ENCODE measurements around the gene NDUFAF2.

The NDUFAF2 gene

DNA sequence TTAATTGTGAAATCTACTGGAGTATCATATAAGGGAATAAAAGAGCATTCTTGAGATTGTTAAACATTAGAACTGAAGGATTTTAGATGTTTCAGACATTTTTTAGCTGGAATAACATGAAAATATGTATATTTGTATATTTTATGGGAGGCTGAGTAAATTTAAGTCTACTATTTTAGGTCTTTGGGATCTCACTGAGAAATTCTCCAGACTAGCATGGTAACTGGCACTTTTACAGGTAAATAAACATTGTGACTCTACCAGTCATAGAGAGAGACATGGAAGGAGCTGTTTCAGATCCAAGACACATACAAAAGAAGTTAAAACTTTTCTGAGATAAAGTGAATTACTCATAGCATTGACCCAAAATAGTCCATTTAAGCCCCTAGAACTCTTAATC is 59.4 kb downstream of the NDUFAF2 start:
- H3K27ac ChIP-seq (ENCODE audit: low read depth, low read length), result no peak overlapping the region

DNA sequence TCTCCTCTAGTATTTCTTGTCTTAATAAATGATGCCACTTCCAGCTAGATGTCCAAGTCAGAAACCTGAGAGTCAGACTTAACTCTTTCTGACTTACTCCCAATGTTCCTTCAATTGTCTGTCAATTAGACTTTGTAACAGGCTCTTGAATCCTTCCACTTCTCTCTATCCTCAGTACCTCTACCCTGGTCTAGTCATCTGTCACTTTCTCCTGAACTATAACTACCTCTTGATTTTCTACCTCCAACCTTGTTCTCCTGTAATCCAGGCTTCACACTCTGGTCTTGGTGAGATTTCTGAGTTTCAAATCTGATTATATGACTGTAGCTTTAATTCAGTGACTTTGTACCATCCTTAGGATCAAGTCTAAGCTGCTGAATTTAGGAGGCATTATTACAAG is 64.9 kb downstream of the NDUFAF2 start:
- Histone ChIP-seq H3K9me3 (ENCODE audit: control insufficient read depth in 5 of 5, low read length in 5 of 5) (no peaks in the 10 kb centered on the region), H3K9ac (ENCODE audit: low read length in 5 of 5) (no peak overlapping the region), H3K27ac (ENCODE audit: low read depth, low read length) (no peak overlapping the region), H3K27me3 (ENCODE audit: control insufficient read depth in 5 of 5, insufficient read depth in 4 of 5, low read length in 5 of 5) (no peaks in the 10 kb centered on the region), H3K36me3 (ENCODE audit: control insufficient read depth in 5 of 5, insufficient read depth in 5 of 5, low read length in 5 of 5) (no peaks in the 10 kb centered on the region), H3K4me1 (ENCODE audit: control insufficient read depth in 5 of 5, insufficient read depth in 5 of 5, low read length in 5 of 5) (no peaks in the 10 kb centered on the region), H3K4me3 (ENCODE audit: low read depth in 1 of 5, low read length in 5 of 5) (no peak overlapping the region)

More for the DNA sequence above, 59.4 kb downstream of the NDUFAF2 start:
- Histone ChIP-seq H3K36me3 (ENCODE audit: control insufficient read depth in 5 of 5, insufficient read depth in 5 of 5, low read length in 5 of 5) (no peaks in the 10 kb centered on the region), H3K4me3 (ENCODE audit: low read depth in 1 of 5, low read length in 5 of 5) (no peak overlapping the region), H3K27me3 (ENCODE audit: control insufficient read depth in 5 of 5, insufficient read depth in 4 of 5, low read length in 5 of 5) (no peaks in the 10 kb centered on the region), H3K4me1 (ENCODE audit: control insufficient read depth in 5 of 5, insufficient read depth in 5 of 5, low read length in 5 of 5) (peaks cover 0 to 4% (median 0%) of the 10 kb centered on the region in 5 donors), H3K9me3 (ENCODE audit: control insufficient read depth in 5 of 5, low read length in 5 of 5) (no peaks in the 10 kb centered on the region), H3K9ac (ENCODE audit: low read length in 5 of 5) (no peak overlapping the region)

DNA sequence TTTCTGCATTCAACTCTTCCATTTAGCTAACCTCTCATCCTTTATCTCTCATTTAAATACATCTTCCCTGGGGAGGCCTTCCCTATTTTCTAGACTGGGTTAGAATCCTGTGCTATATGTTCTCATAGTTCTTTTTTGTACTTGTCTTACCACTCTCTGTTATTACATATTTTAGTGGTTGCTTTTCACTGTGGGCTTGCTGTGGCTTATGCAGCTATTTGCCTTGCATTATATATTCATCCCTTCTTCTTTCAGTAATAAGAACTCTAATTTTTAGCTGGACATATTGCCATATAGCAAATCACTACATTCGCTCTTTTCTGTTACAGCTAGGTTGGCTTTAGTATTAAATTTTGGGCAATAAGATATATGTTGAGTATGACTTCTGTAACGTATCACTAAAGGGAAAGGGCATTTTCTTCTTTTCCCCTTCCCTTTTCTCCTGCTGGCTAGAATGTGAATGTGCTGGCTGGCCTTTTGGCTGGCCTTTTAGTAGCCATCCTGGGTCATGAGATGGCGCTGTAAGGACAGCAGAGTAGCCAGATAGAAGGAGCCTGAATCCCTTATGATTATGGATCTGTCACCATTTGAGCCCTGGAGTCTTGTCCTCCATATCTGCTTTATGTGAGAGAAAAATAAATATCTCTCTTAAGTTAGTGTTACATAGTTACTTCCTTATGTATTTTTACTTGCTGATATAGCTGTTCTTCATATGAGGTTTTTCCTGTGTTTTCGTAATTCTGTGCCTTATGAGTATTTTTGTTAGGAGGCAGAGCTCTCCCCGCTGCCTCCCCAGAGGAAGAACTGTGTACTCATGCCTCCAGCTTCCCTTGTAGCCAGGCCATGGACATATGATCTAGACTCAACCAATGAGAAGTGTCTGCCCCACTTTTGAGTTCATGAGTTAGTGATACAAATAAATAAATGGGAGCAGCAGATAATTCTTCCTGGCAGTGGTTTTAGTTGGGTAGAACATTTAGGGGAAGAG is 65.8 kb downstream of the NDUFAF2 start:
- Histone ChIP-seq H3K4me1 (ENCODE audit: control insufficient read depth in 5 of 5, insufficient read depth in 5 of 5, low read length in 5 of 5) (no peaks in the 10 kb centered on the region), H3K9me3 (ENCODE audit: control insufficient read depth in 5 of 5, low read length in 5 of 5) (no peaks in the 10 kb centered on the region), H3K4me3 (ENCODE audit: low read depth in 1 of 5, low read length in 5 of 5) (no peak overlapping the region), H3K36me3 (ENCODE audit: control insufficient read depth in 5 of 5, insufficient read depth in 5 of 5, low read length in 5 of 5) (no peaks in the 10 kb centered on the region), H3K27me3 (ENCODE audit: control insufficient read depth in 5 of 5, insufficient read depth in 4 of 5, low read length in 5 of 5) (no peaks in the 10 kb centered on the region), H3K9ac (ENCODE audit: low read length in 5 of 5) (no peak overlapping the region), H3K27ac (ENCODE audit: low read depth, low read length) (no peak overlapping the region)

DNA sequence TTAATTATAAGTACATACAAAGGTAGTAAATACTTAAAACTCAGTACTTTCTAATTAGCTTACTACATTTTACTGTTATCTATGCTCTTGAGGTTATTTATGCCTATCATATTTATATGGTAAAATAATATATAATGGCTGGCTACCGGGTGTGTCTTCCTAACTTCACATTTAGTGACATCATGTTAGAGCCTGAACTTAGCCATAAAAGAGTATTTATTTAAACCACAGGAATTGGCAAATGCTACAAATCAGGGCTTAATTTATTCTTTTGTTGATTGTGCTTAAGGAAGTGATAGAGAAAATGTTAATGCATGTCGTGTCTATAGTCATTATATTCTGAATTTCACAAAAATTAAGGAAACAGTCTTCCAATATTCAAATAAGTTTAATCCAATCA is 73.1 kb downstream of the NDUFAF2 start:
- no peaks in the 10 kb centered on the region for H3K27me3 ChIP-seq (ENCODE audit: control insufficient read depth in 5 of 5, insufficient read depth in 4 of 5, low read length in 5 of 5)
- H3K9me3 ChIP-seq (ENCODE audit: control insufficient read depth in 5 of 5, low read length in 5 of 5), result no peaks in the 10 kb centered on the region
- no peak overlapping the region for H3K4me3 ChIP-seq (ENCODE audit: low read depth in 1 of 5, low read length in 5 of 5)
- H3K27ac ChIP-seq (ENCODE audit: low read depth, low read length), result no peak overlapping the region
- no peaks in the 10 kb centered on the region for H3K36me3 ChIP-seq (ENCODE audit: control insufficient read depth in 5 of 5, insufficient read depth in 5 of 5, low read length in 5 of 5)
- no peak overlapping the region for H3K9ac ChIP-seq (ENCODE audit: low read length in 5 of 5)
- peaks cover 0 to 2% (median 0%) of the 10 kb centered on the region in 5 donors for H3K4me1 ChIP-seq (ENCODE audit: control insufficient read depth in 5 of 5, insufficient read depth in 5 of 5, low read length in 5 of 5)

DNA sequence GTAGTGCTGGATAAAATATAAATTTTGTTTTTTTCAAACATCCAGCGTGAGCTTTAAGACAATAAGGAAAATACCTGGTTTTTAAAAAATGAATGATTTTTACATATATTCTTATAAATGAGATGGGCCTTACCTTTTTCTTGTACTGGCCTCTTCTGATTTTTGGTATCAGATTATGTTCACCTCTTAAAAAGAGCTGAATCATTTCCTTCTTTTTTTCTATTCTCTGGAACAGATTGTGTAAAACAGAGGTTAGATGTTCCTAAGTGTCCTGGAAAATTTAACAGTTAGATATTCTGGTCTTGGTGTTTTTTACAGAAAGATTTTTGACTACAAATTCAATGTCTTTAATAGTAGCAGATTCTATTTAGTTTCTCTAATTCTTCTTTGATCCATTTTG is 74.6 kb downstream of the NDUFAF2 start:
- Histone ChIP-seq H3K27me3 (ENCODE audit: control insufficient read depth in 5 of 5, insufficient read depth in 4 of 5, low read length in 5 of 5) (no peaks in the 10 kb centered on the region), H3K36me3 (ENCODE audit: control insufficient read depth in 5 of 5, insufficient read depth in 5 of 5, low read length in 5 of 5) (no peaks in the 10 kb centered on the region), H3K27ac (ENCODE audit: low read depth, low read length) (no peak overlapping the region), H3K4me1 (ENCODE audit: control insufficient read depth in 5 of 5, insufficient read depth in 5 of 5, low read length in 5 of 5) (peaks cover 0 to 2% (median 0%) of the 10 kb centered on the region in 5 donors), H3K9ac (ENCODE audit: low read length in 5 of 5) (no peak overlapping the region), H3K9me3 (ENCODE audit: control insufficient read depth in 5 of 5, low read length in 5 of 5) (no peaks in the 10 kb centered on the region), H3K4me3 (ENCODE audit: low read depth in 1 of 5, low read length in 5 of 5) (no peak overlapping the region)

DNA sequence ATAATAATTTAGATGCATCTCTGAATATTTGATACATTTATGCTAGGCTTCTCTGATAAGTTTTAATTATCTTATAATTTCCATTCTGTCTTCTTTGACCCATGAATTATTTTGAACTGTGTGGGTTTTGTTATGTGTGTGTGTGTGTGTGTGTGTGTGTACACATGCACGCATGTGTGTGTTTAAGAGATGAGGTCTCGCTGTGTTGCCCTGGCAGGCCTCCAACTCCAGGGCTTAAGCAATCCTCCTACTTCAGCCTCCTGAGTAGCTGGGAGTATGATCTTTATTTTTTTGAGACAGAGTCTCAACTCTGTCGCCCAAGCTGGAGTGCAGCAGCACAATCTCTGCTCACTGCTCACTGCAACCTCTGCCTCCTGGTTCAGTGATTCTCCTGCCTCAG is 75.4 kb downstream of the NDUFAF2 start:
- Histone ChIP-seq H3K36me3 (ENCODE audit: control insufficient read depth in 5 of 5, insufficient read depth in 5 of 5, low read length in 5 of 5) (no peaks in the 10 kb centered on the region), H3K4me3 (ENCODE audit: low read depth in 1 of 5, low read length in 5 of 5) (no peak overlapping the region), H3K27me3 (ENCODE audit: control insufficient read depth in 5 of 5, insufficient read depth in 4 of 5, low read length in 5 of 5) (no peaks in the 10 kb centered on the region), H3K9ac (ENCODE audit: low read length in 5 of 5) (no peak overlapping the region), H3K9me3 (ENCODE audit: control insufficient read depth in 5 of 5, low read length in 5 of 5) (no peaks in the 10 kb centered on the region), H3K27ac (ENCODE audit: low read depth, low read length) (no peak overlapping the region), H3K4me1 (ENCODE audit: control insufficient read depth in 5 of 5, insufficient read depth in 5 of 5, low read length in 5 of 5) (peaks cover 0 to 4% (median 0%) of the 10 kb centered on the region in 5 donors)

DNA sequence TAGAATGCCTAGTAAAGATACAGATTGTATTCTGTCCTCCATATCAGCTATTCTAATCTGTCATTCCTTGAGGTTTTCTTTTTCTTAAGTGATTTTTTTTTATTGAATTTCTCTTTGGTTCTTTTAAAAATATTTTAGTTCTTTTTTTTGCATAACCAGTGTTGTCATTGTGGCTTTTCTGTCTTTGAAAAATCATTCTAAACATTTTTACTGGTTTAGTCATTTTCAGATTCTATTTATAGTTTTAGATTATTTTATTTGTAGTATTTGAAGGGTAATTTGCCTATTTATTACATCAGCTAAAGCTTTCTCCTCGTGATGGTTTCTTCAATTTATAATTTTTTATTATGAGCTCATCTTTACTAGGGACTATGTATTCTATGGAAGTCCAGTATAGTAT is 78.1 kb downstream of the NDUFAF2 start:
- no peaks in the 10 kb centered on the region for H3K27me3 ChIP-seq (ENCODE audit: control insufficient read depth in 5 of 5, insufficient read depth in 4 of 5, low read length in 5 of 5)
- no peaks in the 10 kb centered on the region for H3K9me3 ChIP-seq (ENCODE audit: control insufficient read depth in 5 of 5, low read length in 5 of 5)
- H3K36me3 ChIP-seq (ENCODE audit: control insufficient read depth in 5 of 5, insufficient read depth in 5 of 5, low read length in 5 of 5), result no peaks in the 10 kb centered on the region
- H3K4me1 ChIP-seq (ENCODE audit: control insufficient read depth in 5 of 5, insufficient read depth in 5 of 5, low read length in 5 of 5), result peaks cover 0 to 4% (median 0%) of the 10 kb centered on the region in 5 donors
- H3K27ac ChIP-seq (ENCODE audit: low read depth, low read length), result no peak overlapping the region
- H3K9ac ChIP-seq (ENCODE audit: low read length in 5 of 5), result no peak overlapping the region
- H3K4me3 ChIP-seq (ENCODE audit: low read depth in 1 of 5, low read length in 5 of 5), result no peak overlapping the region

DNA sequence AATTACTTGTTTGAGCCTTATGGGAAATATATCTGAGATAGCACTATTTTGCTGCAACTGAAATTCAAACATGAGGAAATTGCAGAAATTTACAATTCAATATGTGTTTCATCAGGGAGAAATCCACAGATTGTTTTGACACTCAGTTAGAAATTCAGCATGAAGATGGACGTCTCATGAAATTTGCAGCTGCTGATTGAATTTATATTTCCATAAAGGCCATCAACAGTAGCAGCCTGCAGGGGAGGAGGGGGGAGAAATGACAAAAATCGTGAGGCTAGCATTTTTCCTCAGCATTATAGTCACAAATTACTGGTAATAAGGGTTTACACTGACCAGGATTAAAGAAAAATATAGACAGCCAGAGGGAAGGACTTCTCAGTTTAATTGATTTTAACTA is 81.0 kb downstream of the NDUFAF2 start:
- H3K36me3 ChIP-seq (ENCODE audit: control insufficient read depth in 5 of 5, insufficient read depth in 5 of 5, low read length in 5 of 5), result no peaks in the 10 kb centered on the region
- no peak overlapping the region for H3K4me3 ChIP-seq (ENCODE audit: low read depth in 1 of 5, low read length in 5 of 5)
- no peak overlapping the region for H3K27ac ChIP-seq (ENCODE audit: low read depth, low read length)
- peaks cover 0 to 4% (median 0%) of the 10 kb centered on the region in 5 donors for H3K4me1 ChIP-seq (ENCODE audit: control insufficient read depth in 5 of 5, insufficient read depth in 5 of 5, low read length in 5 of 5)
- H3K9me3 ChIP-seq (ENCODE audit: control insufficient read depth in 5 of 5, low read length in 5 of 5), result no peaks in the 10 kb centered on the region
- no peak overlapping the region for H3K9ac ChIP-seq (ENCODE audit: low read length in 5 of 5)
- no peaks in the 10 kb centered on the region for H3K27me3 ChIP-seq (ENCODE audit: control insufficient read depth in 5 of 5, insufficient read depth in 4 of 5, low read length in 5 of 5)

DNA sequence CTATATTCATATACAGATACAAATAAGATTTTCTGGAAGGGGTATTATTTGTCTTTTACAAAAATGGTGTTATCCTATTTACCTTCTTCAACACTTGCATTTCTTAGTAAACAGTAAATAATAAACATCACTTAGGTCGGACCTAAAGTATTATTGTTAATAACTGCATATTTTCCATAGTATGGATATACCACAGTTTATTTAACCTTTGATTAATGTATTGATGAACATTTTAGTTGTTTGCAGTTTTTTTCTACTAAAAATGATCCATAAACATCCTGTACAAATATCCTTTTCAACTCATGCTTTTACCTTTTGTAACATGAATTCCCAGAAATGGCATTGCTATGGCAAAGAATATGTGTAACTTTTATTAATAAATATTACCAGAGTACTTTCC is 83.4 kb downstream of the NDUFAF2 start:
- H3K4me3 ChIP-seq (ENCODE audit: low read depth in 1 of 5, low read length in 5 of 5), result no peak overlapping the region

DNA sequence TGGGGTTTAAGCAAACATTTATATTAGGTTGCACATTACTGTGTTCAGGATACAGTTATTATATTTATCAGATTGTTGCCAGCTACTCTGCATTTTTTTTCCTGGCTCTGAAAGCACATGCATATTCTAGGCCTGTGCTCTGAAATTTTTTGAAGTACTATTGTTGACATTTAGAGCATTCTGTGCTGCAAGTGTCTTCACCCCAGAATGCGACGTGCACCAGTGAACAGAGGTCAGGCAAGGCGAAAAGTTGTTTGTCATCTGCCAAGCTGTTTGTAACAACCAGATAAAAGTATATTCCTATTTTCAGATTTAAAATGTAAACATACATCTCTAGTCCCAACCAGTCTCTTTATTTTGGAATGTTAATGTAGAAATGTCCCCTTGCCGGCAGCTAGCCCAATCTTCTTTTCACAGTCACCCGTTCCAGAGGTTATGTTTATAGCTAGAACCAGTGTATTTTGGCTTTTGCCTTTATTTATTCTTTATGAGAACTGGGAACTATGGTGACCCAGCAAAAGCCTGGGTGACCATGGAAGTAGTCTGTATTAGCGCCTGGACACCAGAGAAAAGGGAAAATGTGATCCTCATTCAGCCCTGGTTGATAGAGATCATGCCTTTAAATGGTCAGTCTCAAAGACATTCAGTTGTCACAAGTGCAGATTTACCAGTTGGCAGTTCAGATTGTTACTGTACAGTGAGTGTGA is 84.6 kb downstream of the NDUFAF2 start:
- Histone ChIP-seq H3K36me3 (ENCODE audit: control insufficient read depth in 5 of 5, insufficient read depth in 5 of 5, low read length in 5 of 5) (no peaks in the 10 kb centered on the region), H3K27me3 (ENCODE audit: control insufficient read depth in 5 of 5, insufficient read depth in 4 of 5, low read length in 5 of 5) (no peaks in the 10 kb centered on the region), H3K4me1 (ENCODE audit: control insufficient read depth in 5 of 5, insufficient read depth in 5 of 5, low read length in 5 of 5) (peaks cover 0 to 2% (median 0%) of the 10 kb centered on the region in 5 donors), H3K27ac (ENCODE audit: low read depth, low read length) (no peak overlapping the region), H3K4me3 (ENCODE audit: low read depth in 1 of 5, low read length in 5 of 5) (no peak overlapping the region), H3K9ac (ENCODE audit: low read length in 5 of 5) (no peak overlapping the region), H3K9me3 (ENCODE audit: control insufficient read depth in 5 of 5, low read length in 5 of 5) (no peaks in the 10 kb centered on the region)

More for the DNA sequence above, 83.4 kb downstream of the NDUFAF2 start:
- H3K4me1 ChIP-seq (ENCODE audit: control insufficient read depth in 5 of 5, insufficient read depth in 5 of 5, low read length in 5 of 5), result peaks cover 0 to 2% (median 0%) of the 10 kb centered on the region in 5 donors
- H3K27me3 ChIP-seq (ENCODE audit: control insufficient read depth in 5 of 5, insufficient read depth in 4 of 5, low read length in 5 of 5), result no peaks in the 10 kb centered on the region
- no peaks in the 10 kb centered on the region for H3K9me3 ChIP-seq (ENCODE audit: control insufficient read depth in 5 of 5, low read length in 5 of 5)
- no peak overlapping the region for H3K9ac ChIP-seq (ENCODE audit: low read length in 5 of 5)
- no peaks in the 10 kb centered on the region for H3K36me3 ChIP-seq (ENCODE audit: control insufficient read depth in 5 of 5, insufficient read depth in 5 of 5, low read length in 5 of 5)
- H3K27ac ChIP-seq (ENCODE audit: low read depth, low read length), result no peak overlapping the region
